Measurements from ENCODE around the gene KLF11.

- no peak for TF ChIP-seq EZH2 (IDR thresholded peaks at IDR 0.05)
- TF ChIP-seq POLR2AphosphoS5 (IDR thresholded peaks at IDR 0.05; ENCODE audit: borderline replicate concordance, low read depth, low read length) = no peak
Measured at GRCh38 chr2:10019174-10019573, 24.2 kb upstream of the KLF11 start.

Measured in SK-N-MC (cell line).